GM12874 (cell line): Measurements from ENCODE around the gene CPT1A.

Experiments
- TF ChIP-seq, protein P1 (sequence below): IDR thresholded peaks from 2 replicates; pipeline ENCODE4 v1.5.1; 2011; ENCODE audit warnings: low read depth, mild to moderate bottlenecking, control low read depth, low read length, moderate library complexity; ENCODE audit not compliant: insufficient read depth

CPT1A gene

DNA sequence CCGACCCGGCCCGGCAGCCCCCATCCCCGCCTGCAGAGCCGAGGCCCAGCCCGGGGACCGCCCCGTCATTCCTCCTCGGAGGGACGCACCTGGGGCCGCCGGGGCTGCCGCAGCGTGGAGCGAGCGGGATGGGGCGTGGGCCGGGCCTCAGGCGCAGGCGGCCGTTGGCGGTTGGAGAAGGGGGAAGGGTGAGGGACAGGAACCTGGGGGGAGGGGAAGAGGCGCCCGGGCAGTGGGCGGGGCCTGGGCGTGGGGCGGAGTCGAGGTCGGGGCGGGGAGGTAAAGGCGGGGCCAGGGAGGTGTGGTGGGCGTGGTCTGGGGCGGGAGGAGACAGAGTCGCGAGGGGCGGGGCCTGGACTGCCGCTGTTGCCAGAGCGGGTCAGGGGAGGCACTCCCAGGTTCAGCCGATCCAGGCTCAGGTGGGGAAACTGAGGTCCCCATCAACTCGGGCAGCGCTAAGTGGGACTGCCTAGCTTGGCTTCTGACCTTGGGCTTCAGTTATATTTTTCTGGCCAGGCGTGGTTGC is 90.3 kb downstream of the CPT1A start, which contains the start of gene TESMIN:
TESMIN (minus strand) TSS at position 190 of the 526 bp plus-strand sequence. CDS start 860 bp downstream, outside the sequence.
- TF ChIP-seq, protein P1, sequence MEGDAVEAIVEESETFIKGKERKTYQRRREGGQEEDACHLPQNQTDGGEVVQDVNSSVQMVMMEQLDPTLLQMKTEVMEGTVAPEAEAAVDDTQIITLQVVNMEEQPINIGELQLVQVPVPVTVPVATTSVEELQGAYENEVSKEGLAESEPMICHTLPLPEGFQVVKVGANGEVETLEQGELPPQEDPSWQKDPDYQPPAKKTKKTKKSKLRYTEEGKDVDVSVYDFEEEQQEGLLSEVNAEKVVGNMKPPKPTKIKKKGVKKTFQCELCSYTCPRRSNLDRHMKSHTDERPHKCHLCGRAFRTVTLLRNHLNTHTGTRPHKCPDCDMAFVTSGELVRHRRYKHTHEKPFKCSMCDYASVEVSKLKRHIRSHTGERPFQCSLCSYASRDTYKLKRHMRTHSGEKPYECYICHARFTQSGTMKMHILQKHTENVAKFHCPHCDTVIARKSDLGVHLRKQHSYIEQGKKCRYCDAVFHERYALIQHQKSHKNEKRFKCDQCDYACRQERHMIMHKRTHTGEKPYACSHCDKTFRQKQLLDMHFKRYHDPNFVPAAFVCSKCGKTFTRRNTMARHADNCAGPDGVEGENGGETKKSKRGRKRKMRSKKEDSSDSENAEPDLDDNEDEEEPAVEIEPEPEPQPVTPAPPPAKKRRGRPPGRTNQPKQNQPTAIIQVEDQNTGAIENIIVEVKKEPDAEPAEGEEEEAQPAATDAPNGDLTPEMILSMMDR = no peak

DNA sequence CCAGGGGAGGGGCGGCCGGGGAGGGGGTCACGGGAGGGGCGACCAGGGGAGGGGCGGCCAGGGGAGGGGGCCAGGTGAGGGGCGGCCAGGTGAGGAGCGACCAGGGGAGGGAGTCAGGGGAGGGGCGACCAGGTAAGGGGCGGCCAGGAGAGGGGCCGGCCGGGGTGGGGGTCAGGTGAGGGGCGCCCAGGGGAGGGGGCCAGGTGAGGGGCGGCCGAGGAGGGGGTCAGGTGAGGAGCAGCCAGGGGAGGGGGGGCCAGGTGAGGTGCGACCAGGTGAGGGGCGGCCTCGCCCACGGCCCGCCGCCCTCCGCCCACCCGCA is 90.8 kb downstream of the CPT1A start:
- TF ChIP-seq, protein P1 = no peak

DNA sequence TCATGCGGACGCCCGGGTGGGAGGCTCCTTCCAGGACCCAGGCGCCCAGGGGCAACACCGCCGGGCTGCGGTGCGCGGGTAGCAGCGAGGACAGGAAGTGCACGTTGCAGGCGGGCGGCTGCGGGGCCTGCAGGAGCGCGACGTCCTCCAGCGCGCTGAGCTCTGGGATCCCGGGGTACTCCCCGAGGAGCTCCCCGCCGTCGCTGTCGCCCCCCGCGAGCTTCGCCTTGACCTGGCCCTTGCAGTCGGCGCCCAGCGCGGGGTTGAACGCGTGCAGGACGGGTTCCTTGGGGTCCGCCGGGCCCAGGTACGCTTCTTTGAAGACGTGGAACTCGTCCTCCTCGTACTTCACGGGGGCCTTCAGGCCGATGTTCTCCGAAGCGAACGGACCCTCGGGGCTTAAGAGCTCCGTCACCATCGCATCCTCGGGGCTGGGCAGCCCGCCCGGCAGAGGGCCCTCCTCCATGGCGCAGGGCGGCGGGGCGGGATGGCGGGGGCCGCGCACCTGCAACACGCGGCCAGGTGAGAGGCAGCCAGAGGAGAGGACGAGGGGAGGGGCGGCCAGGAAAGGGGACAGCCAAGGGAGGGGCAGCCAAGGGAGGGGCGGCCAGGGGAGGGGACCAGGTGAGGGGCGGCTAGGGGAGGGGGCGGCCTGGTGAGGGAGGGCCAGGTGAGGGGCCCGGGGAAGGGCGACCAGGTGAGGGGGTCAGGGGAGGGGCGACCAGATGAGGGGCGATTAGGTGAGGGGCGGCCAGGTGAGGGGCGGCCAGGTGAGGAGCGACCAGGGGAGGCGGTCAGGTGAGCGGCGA is 91.3 kb downstream of the CPT1A start:
- TF ChIP-seq, protein P1 = no peak

DNA sequence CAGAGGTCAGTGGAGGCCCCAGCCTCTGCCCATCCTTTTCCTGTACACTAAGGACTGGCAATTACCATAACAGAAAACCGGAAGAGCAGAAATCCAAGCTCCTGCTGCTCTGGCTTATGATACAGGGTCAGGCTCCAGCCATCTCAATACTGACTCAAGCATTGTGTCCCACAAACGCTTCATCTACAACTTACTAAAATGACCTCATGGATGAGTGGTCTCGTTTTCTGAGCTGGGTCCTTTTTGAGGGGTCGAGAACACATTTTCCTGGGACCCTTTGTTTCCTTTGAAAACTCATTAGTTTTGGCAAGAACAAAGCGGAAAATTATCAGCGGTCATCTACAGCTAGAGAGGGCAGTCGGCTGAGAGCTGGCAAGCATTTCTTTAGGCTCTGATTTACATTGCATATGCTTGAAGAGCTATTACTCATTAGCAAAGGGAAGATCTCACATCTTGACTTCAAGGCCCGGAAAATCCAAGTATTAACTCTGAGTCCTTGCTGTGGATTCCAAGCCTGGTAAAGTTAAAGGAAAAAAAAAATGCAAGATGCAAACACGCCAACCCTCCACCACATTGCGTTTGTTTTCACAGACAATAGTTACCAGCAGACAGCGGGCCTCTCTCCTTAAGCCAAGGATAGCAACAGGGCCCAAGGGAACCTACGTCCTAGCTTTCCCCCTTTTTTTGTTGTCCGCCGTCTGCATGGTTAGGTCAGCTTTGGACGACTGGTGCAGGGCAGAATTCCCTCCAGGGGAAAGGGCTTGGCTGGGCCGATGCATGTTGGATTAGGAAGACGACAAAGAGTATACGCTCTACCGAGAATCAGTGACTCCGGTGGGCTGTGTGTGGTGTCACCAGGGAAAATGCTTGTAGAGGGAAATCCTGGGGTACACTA is 92.2 kb downstream of the CPT1A start:
- TF ChIP-seq, protein P1 = no peak

DNA sequence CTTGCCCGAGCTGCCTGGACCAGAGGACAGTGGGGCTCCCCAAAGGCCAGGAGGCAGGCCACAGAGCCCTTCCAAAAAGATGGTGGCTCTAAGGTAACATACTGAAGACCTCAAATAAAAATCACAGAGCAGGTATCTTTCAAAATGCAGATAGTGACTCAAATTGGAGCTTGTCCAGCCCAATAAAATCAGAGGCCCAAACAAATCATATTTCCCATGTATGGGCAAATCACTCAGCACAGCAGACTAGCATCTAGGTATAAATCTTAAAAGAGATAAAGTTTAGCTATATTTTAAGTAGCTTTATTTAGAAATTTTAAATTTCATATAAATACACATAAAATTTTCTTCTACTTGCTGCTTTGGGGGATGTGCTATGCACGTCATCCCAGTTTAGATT is 93.7 kb downstream of the CPT1A start:
- TF ChIP-seq, protein P1 = no peak

DNA sequence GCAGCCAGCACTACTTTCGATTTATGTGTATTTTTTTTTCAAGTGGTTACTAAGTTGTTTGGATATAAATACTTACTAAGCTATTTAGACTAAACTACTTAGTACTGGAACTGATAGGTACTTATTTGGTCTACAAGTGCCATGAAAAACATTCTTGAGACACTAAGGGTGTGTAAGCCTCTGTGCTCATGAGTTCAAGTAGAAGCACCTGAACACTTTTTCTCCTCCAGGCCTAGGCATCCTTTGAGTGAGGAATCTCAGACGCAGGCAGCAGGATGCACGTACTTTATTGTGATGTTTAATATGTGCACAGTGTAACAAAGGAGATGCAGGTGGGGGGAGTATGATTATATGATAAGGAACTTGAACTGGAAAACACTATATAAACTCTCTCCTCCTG is 98.2 kb downstream of the CPT1A start:
- TF ChIP-seq, protein P1 = no peak

DNA sequence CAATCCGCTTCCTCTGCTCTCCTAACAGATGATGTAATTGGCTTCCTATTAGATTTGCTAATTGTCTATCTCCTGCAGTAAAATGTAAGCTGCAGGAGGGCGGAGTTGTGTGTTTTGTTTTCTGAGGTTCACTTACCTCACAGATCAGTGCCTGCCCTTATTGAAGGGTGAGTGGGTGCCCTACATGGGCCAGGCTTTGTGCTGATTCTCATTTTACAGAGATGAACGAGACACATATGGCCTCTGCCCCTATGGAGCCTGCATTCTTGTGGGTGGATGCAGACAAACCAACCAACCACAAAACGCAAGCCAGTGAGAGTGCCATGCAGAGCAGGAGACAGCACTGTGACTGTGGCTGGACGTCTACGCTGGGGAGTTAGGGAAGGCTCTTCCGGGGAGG is 100.3 kb downstream of the CPT1A start:
- TF ChIP-seq, protein P1 = no peak
